ENCODE measurements around the gene TMX3. TPM values are rescaled to one million over a fixed set of nuclear protein-coding genes. Genes with fewer than 3 reads are reported as not detected.

The TMX3 gene, protein sequence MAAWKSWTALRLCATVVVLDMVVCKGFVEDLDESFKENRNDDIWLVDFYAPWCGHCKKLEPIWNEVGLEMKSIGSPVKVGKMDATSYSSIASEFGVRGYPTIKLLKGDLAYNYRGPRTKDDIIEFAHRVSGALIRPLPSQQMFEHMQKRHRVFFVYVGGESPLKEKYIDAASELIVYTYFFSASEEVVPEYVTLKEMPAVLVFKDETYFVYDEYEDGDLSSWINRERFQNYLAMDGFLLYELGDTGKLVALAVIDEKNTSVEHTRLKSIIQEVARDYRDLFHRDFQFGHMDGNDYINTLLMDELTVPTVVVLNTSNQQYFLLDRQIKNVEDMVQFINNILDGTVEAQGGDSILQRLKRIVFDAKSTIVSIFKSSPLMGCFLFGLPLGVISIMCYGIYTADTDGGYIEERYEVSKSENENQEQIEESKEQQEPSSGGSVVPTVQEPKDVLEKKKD
- 53.8 TPM for polyA plus RNA-seq (ENCODE audit: insufficient read length)

DNA sequence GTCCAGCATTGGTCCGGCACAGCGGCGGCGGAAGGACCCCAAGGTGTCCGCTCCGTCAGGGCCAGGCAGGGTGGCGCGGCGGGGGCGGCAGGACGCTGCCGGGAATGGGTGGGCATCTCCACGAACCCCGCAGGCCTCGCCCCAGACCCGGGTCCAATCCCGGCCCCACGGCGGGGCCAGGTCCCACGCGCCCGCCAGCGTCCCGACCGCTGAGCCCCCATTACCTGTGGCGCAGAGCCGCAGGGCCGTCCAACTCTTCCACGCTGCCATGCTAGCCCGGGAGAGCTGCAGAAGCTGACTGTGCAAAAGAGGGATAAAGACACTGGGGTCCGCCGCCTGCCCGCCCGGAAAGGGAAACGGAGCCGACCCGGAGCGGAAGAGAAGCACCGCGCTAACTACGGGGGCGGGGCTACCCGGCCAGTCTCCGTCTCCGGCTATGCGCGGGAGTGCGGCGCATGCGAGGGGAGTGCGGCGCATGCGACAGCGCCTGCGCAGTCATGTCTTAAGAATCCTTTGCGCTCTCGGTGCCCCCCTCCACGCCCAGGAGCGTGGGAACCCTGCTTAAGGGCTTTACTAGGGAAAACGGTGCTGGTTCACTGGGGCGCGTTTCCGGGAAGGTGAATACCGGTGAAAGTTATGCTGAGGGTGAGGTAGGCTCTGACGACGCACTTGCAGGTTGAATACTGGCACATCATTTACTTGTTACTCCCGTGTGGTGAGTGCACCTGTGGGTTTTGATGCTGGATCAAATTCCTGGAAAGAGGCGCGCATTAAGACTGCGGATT is at the start of gene TMX3:
TSS of gene TMX3 (minus strand) at position 397 of the 785 bp plus-strand sequence. CDS start at position 270, 127 bp downstream.
- peak; percentile 72 for DNase-seq (ENCODE audit: low read depth)

GRCh38 chr18:68764016-68764415 is 49.1 kb upstream of the TMX3 start:
- DNase-seq (ENCODE audit: low read depth) = no peak

DNA sequence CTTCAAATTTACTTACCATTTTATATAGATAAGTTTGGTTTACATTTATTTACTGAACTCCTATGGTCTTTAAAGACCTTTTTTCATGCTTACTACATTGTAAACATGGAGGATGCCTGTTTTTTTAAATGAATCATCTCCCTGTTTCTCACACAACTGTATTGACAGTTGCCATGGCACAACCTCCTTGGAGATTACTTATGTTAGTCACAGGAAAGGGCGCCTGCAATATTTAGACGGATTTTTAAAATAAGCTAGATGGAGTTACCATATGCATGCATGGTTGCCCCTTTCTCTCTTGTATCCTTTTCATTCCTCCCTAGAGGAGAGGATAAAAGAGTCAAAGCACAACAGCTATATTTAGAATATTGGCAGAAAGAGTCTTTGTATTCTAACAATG is 48.2 kb upstream of the TMX3 start:
- no peak for DNase-seq (ENCODE audit: low read depth)

DNA sequence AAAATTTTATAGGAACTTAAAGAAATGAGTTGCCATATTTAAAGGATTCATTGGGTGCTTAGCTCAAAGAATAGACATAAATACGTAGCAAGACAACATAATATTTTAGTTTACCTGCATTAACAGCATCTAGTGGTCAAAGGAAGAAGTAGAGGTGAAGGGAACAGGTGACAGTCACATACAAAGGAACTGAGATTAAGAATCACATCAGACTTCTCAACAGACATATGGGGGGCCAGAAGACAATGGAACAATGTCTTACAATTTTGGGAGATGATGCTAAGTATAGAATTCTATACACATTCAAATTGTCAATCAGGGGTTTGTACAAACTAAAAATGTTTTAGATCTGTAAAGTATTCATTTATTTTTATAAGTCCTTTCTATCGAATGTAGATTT is 44.4 kb upstream of the TMX3 start:
- DNase-seq (ENCODE audit: low read depth) = no peak

DNA sequence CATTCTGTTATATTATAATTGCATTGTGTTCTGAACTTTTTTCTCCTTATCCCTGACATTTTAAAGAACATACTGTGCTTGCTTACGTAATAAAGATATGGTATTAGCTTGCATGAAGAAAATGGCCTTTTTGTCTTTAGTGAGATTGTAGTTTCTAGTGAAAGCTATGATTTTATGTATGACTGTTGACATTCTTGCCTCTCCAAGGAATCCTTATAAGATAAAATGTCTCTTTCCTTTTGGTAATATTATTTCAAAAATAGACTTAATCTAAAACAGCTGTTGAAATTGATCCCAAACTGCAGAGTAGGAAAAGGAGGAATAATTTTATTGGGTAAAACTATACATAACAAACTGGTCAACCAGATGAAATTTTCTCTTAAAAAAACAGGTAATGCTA is 42.2 kb upstream of the TMX3 start:
- peak; percentile 78 for DNase-seq (ENCODE audit: low read depth)

GRCh38 chr18:68742206-68742605 is 27.3 kb upstream of the TMX3 start:
- no peak for DNase-seq (ENCODE audit: low read depth)

GRCh38 chr18:68740966-68741365 is 26.1 kb upstream of the TMX3 start:
- DNase-seq (ENCODE audit: low read depth) = no peak

- DNase-seq (ENCODE audit: low read depth) = no peak
Observed at GRCh38 chr18:68739462-68739861, 24.6 kb upstream of the TMX3 start.

DNA sequence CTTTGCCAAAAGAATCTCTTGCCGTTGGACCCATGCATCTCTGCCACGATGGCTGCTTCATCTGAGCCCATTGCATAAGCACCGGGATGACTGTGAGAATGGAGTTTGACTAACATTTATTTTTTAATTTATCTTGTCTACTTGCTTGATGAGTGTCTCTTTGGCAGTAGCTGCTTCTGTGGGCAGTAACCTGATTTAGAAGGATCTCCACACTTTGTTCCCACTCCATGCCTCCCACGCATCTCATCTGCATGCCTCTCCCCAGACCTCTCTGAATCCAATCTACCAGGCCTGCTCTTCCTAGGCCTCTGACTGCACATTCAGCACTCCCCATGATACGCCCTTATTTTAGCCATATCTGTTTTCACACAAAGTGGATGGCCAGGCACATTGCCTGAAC is 23.7 kb upstream of the TMX3 start:
- no peak for DNase-seq (ENCODE audit: low read depth)

GRCh38 chr18:68735483-68736343 is 20.8 kb upstream of the TMX3 start:
- no peak for DNase-seq (ENCODE audit: low read depth)

DNA sequence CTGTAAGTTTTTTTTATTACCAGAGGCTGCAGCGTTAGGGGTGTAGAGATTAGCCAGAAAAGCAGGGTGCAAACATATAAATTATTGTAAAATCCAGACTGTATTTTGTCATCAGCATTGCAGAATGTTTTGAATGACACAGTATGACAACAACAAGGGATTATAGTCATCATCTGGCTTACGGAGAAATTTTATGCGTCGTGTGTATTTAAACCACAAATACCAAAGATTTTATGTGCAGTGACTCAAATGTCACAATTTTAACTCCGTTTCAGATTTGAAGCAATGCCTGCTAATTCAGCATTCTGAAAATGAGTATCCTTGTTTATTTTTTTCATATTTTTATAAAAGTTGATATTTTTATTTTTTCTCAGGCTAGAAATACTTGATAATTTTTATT is 19.4 kb upstream of the TMX3 start:
- no peak for DNase-seq (ENCODE audit: low read depth)

DNA sequence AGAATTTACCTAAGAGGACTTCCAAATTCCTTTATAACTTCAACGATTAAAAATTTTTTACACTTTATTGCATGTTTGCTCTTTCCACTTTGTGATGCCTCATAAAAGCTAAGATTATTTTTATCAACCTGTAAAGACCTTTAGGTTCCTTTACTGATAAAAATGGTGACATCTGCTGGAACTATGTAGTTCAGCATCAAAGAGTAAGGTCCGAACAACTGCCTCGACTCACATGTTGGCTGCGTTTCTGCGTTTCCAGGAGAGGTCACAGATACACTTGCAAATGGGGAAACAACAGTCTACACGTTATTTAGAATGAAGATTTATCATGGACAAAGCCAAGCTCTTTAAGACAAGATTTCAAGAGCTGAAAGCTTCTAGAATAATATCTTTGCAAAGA is 18.8 kb upstream of the TMX3 start:
- DNase-seq (ENCODE audit: low read depth) = no peak

GRCh38 chr18:68728081-68728700 is 13.3 kb upstream of the TMX3 start:
- no peak for DNase-seq (ENCODE audit: low read depth)

DNA sequence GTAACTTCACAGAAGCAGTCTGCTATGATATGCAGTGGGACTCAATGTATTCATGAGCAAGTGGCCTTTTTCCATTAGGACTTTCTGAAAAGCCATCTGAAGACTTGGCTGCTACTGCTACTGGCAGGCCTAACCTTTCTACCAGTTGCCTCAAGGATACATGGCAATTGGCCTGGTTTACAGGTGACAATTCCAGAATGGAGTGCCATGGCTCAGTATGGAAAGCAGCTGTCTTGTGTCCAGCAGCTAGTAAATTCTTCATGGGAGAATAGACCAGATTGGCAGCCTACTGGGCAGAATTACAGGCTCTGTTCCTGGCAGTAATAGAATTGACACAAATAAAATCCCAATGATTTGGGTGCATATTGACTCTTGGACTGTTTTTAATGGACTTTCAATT is 12.6 kb upstream of the TMX3 start:
- no peak for DNase-seq (ENCODE audit: low read depth)

- DNase-seq (ENCODE audit: low read depth) = no peak
Observed at GRCh38 chr18:68725346-68725745, 10.4 kb upstream of the TMX3 start.

GRCh38 chr18:68724021-68724420 is 9.1 kb upstream of the TMX3 start:
- no peak for DNase-seq (ENCODE audit: low read depth)

- DNase-seq (ENCODE audit: low read depth) = no peak
Observed at GRCh38 chr18:68723539-68723938, 8.6 kb upstream of the TMX3 start.

DNA sequence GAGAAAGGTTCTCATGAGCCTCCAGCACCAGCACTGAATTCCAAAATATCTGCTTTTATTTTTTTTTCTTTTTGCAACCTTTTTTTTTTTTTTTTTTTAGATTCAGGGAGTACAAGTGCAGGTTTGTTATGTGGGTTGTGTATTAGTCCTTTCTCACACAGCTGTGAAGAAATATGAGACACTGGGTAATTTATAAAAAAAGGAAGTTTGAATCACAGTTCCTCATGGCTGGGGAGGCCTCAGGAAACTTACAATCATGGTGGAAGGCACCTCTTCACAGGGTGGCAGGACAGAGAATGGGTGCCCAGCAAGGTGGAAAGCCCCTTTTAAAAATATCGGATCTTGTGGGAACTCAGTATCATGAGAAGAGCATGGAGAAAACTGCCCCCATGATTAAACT is 7.9 kb upstream of the TMX3 start:
- no peak for DNase-seq (ENCODE audit: low read depth)

DNA sequence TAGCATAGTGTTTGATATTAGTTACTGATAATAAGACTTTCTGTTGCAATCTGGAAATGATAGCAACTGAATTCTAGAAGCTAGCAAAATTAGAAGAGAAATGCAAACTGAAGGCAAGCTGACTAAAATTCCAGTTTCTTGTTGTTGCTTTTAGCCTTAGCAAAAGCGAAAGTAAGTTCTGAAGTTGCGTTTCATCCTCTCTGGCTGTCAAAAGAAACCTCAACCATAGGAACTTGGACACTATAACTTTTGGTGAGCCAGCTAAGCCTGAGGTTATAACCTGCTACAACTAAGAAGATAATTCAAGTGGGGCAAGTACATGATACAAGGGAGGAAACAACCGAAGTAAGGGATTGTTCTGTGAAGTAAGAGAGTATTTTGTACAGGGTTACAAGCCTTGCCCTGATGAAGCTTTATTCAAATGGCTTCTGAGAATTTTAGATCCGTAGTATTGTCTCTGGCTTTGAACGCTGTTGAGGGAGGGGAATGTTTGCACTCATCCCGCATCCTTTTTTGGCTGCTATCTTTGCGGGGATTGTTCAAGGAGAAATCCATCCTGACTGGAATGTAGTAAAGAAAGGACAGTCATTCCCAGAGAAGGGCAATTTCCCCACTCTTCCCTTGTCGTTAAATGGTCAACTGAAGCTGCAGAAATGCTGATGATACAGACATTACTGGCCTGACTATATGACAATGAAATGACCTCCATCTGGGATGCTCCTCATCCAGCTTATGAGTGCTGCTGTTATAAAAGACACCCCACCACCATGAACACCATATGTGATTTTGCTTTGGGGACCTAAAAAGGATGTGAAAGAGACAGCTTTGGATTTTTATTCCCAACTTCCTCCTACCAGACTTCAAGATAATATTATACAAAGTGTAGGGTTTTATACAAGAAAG is 7.0 kb upstream of the TMX3 start:
- no peak for DNase-seq (ENCODE audit: low read depth)

- DNase-seq (ENCODE audit: low read depth) = no peak
Observed at GRCh38 chr18:68714366-68714711, 569 bp downstream of the TMX3 start.

- no peak for DNase-seq (ENCODE audit: low read depth)
Observed at GRCh38 chr18:68713796-68714195, 1.1 kb downstream of the TMX3 start.
